Measurements from ENCODE around the gene CFAP45.

The CFAP45 gene

GRCh38 chr1:159843459-159843858 is 56.5 kb downstream of the CFAP45 start:
- H3K4me3 ChIP-seq (ENCODE audit: low read depth, low read length): no peak overlapping the region
- no peaks in the 10 kb centered on the region for H3K9me3 ChIP-seq (ENCODE audit: control insufficient read depth, insufficient read depth, low read depth, low read length)
- no peak overlapping the region for H3K27ac ChIP-seq (ENCODE audit: low read depth, low read length)
- H3K36me3 ChIP-seq (ENCODE audit: control insufficient read depth, insufficient read depth, low read length): no peaks in the 10 kb centered on the region
- H3K27me3 ChIP-seq (ENCODE audit: control insufficient read depth, insufficient read depth, low read length): peaks cover 11% of the 10 kb centered on the region; the same call in 1 of the 2 replicates
- peaks cover 3% of the 10 kb centered on the region; the same call in 1 of the 2 replicates for H3K4me1 ChIP-seq (ENCODE audit: control insufficient read depth, insufficient read depth, low read length)
- H3K9ac ChIP-seq (ENCODE audit: low read length): no peak overlapping the region

- H3K9ac ChIP-seq (ENCODE audit: low read length): no peak overlapping the region
- H3K36me3 ChIP-seq (ENCODE audit: control insufficient read depth, insufficient read depth, low read length): no peaks in the 10 kb centered on the region
- no peak overlapping the region for H3K27ac ChIP-seq (ENCODE audit: low read depth, low read length)
- H3K9me3 ChIP-seq (ENCODE audit: control insufficient read depth, insufficient read depth, low read depth, low read length): no peaks in the 10 kb centered on the region
- peaks cover 11% of the 10 kb centered on the region; the same call in 1 of the 2 replicates for H3K27me3 ChIP-seq (ENCODE audit: control insufficient read depth, insufficient read depth, low read length)
- peaks cover 3% of the 10 kb centered on the region; the same call in 1 of the 2 replicates for H3K4me1 ChIP-seq (ENCODE audit: control insufficient read depth, insufficient read depth, low read length)
- no peak overlapping the region for H3K4me3 ChIP-seq (ENCODE audit: low read depth, low read length)
These were observed 58.2 kb downstream of the CFAP45 start for GRCh38 chr1:159841749-159842148.

- Histone ChIP-seq H3K4me3 (ENCODE audit: low read depth, low read length) (no peak overlapping the region), H3K27ac (ENCODE audit: low read depth, low read length) (no peak overlapping the region), H3K4me1 (ENCODE audit: control insufficient read depth, insufficient read depth, low read length) (peaks cover 3% of the 10 kb centered on the region; the same call in 1 of the 2 replicates), H3K9ac (ENCODE audit: low read length) (no peak overlapping the region), H3K36me3 (ENCODE audit: control insufficient read depth, insufficient read depth, low read length) (no peaks in the 10 kb centered on the region), H3K9me3 (ENCODE audit: control insufficient read depth, insufficient read depth, low read depth, low read length) (no peaks in the 10 kb centered on the region), H3K27me3 (ENCODE audit: control insufficient read depth, insufficient read depth, low read length) (peaks cover 6% of the 10 kb centered on the region; the same call in 1 of the 2 replicates)
These were observed 60.7 kb downstream of the CFAP45 start for GRCh38 chr1:159839116-159839849.

- H3K4me1 ChIP-seq (ENCODE audit: control insufficient read depth, insufficient read depth, low read length): peaks cover 3% of the 10 kb centered on the region; the same call in 1 of the 2 replicates
- no peaks in the 10 kb centered on the region for H3K36me3 ChIP-seq (ENCODE audit: control insufficient read depth, insufficient read depth, low read length)
- H3K9me3 ChIP-seq (ENCODE audit: control insufficient read depth, insufficient read depth, low read depth, low read length): no peaks in the 10 kb centered on the region
- H3K4me3 ChIP-seq (ENCODE audit: low read depth, low read length): no peak overlapping the region
- H3K27ac ChIP-seq (ENCODE audit: low read depth, low read length): no peak overlapping the region
- H3K9ac ChIP-seq (ENCODE audit: low read length): no peak overlapping the region
- peaks cover 3% of the 10 kb centered on the region; the same call in 1 of the 2 replicates for H3K27me3 ChIP-seq (ENCODE audit: control insufficient read depth, insufficient read depth, low read length)
These were observed 61.2 kb downstream of the CFAP45 start for GRCh38 chr1:159838715-159839114.

- Histone ChIP-seq H3K27ac (ENCODE audit: low read depth, low read length) (no peak overlapping the region), H3K36me3 (ENCODE audit: control insufficient read depth, insufficient read depth, low read length) (no peaks in the 10 kb centered on the region), H3K9me3 (ENCODE audit: control insufficient read depth, insufficient read depth, low read depth, low read length) (no peaks in the 10 kb centered on the region), H3K27me3 (ENCODE audit: control insufficient read depth, insufficient read depth, low read length) (no peaks in the 10 kb centered on the region), H3K4me1 (ENCODE audit: control insufficient read depth, insufficient read depth, low read length) (peaks cover 4% of the 10 kb centered on the region; the same call in 1 of the 2 replicates), H3K9ac (ENCODE audit: low read length) (no peak overlapping the region), H3K4me3 (ENCODE audit: low read depth, low read length) (no peak overlapping the region)
These were observed 64.0 kb downstream of the CFAP45 start for GRCh38 chr1:159835862-159836525.

GRCh38 chr1:159835356-159835755 is 64.6 kb downstream of the CFAP45 start:
- H3K9ac ChIP-seq (ENCODE audit: low read length): no peak overlapping the region
- peaks cover 4% of the 10 kb centered on the region; the same call in 1 of the 2 replicates for H3K4me1 ChIP-seq (ENCODE audit: control insufficient read depth, insufficient read depth, low read length)
- H3K9me3 ChIP-seq (ENCODE audit: control insufficient read depth, insufficient read depth, low read depth, low read length): no peaks in the 10 kb centered on the region
- H3K36me3 ChIP-seq (ENCODE audit: control insufficient read depth, insufficient read depth, low read length): no peaks in the 10 kb centered on the region
- H3K27me3 ChIP-seq (ENCODE audit: control insufficient read depth, insufficient read depth, low read length): no peaks in the 10 kb centered on the region
- no peak overlapping the region for H3K27ac ChIP-seq (ENCODE audit: low read depth, low read length)
- no peak overlapping the region for H3K4me3 ChIP-seq (ENCODE audit: low read depth, low read length)

- no peak overlapping the region for H3K9ac ChIP-seq (ENCODE audit: low read length)
- no peaks in the 10 kb centered on the region for H3K36me3 ChIP-seq (ENCODE audit: control insufficient read depth, insufficient read depth, low read length)
- no peaks in the 10 kb centered on the region for H3K27me3 ChIP-seq (ENCODE audit: control insufficient read depth, insufficient read depth, low read length)
- peaks cover 8% of the 10 kb centered on the region; the same call in 1 of the 2 replicates for H3K4me1 ChIP-seq (ENCODE audit: control insufficient read depth, insufficient read depth, low read length)
- no peaks in the 10 kb centered on the region for H3K9me3 ChIP-seq (ENCODE audit: control insufficient read depth, insufficient read depth, low read depth, low read length)
- no peak overlapping the region for H3K27ac ChIP-seq (ENCODE audit: low read depth, low read length)
- no peak overlapping the region for H3K4me3 ChIP-seq (ENCODE audit: low read depth, low read length)
These were observed 67.7 kb downstream of the CFAP45 start for GRCh38 chr1:159832309-159832708.

GRCh38 chr1:159831412-159832141 is 68.4 kb downstream of the CFAP45 start:
- Histone ChIP-seq H3K4me1 (ENCODE audit: control insufficient read depth, insufficient read depth, low read length) (peaks cover 8% of the 10 kb centered on the region; the same call in 1 of the 2 replicates), H3K36me3 (ENCODE audit: control insufficient read depth, insufficient read depth, low read length) (no peaks in the 10 kb centered on the region), H3K9ac (ENCODE audit: low read length) (no peak overlapping the region), H3K9me3 (ENCODE audit: control insufficient read depth, insufficient read depth, low read depth, low read length) (no peaks in the 10 kb centered on the region), H3K4me3 (ENCODE audit: low read depth, low read length) (no peak overlapping the region), H3K27me3 (ENCODE audit: control insufficient read depth, insufficient read depth, low read length) (peaks cover under 1% of the 10 kb centered on the region; the same call in 1 of the 2 replicates), H3K27ac (ENCODE audit: low read depth, low read length) (no peak overlapping the region)

GRCh38 chr1:159830722-159831121 is 69.2 kb downstream of the CFAP45 start:
- Histone ChIP-seq H3K9ac (ENCODE audit: low read length) (no peak overlapping the region), H3K4me3 (ENCODE audit: low read depth, low read length) (no peak overlapping the region)

GRCh38 chr1:159829822-159830465 is 70.0 kb downstream of the CFAP45 start:
- no peak overlapping the region for H3K9ac ChIP-seq (ENCODE audit: low read length)
- peaks cover 4% of the 10 kb centered on the region; the same call in 1 of the 2 replicates for H3K27me3 ChIP-seq (ENCODE audit: control insufficient read depth, insufficient read depth, low read length)
- no peak overlapping the region for H3K4me3 ChIP-seq (ENCODE audit: low read depth, low read length)
- no peak overlapping the region for H3K27ac ChIP-seq (ENCODE audit: low read depth, low read length)
- no peaks in the 10 kb centered on the region for H3K9me3 ChIP-seq (ENCODE audit: control insufficient read depth, insufficient read depth, low read depth, low read length)
- H3K36me3 ChIP-seq (ENCODE audit: control insufficient read depth, insufficient read depth, low read length): no peaks in the 10 kb centered on the region
- H3K4me1 ChIP-seq (ENCODE audit: control insufficient read depth, insufficient read depth, low read length): peaks cover 8% of the 10 kb centered on the region; the same call in 1 of the 2 replicates

More at GRCh38 chr1:159830722-159831121, 69.2 kb downstream of the CFAP45 start:
- Histone ChIP-seq H3K27me3 (ENCODE audit: control insufficient read depth, insufficient read depth, low read length) (peaks cover 4% of the 10 kb centered on the region; the same call in 1 of the 2 replicates), H3K4me1 (ENCODE audit: control insufficient read depth, insufficient read depth, low read length) (peaks cover 8% of the 10 kb centered on the region; the same call in 1 of the 2 replicates), H3K36me3 (ENCODE audit: control insufficient read depth, insufficient read depth, low read length) (no peaks in the 10 kb centered on the region), H3K27ac (ENCODE audit: low read depth, low read length) (no peak overlapping the region), H3K9me3 (ENCODE audit: control insufficient read depth, insufficient read depth, low read depth, low read length) (no peaks in the 10 kb centered on the region)
